ENCODE results near the gene HIGD2B.
"Not testable (repeated sequence)": the region's sequence is repeated elsewhere in the genome, so short reads cannot be mapped to it uniquely, and the experiment has no call there.

HIGD2B gene

DNA sequence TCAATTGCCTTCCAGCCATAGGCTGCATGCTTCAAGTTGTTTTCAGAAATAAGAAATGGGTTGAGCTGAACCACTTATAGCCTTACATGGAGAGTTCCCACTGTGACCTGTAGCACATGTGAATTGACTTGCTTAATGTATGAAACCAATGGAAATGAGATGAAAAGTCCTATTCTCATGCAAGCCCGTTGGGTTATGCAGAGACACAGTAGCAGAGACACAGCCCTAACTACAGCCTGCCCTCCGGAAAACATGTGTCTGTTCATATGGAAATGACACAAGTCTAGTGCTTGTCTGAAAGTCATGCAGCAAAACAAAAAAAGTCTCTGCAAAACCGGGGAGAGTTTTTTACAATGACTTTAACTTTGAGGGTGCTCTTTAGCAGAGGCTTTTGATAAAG, 14.5 kb downstream of the HIGD2B start:
- H3K4me3 ChIP-seq (ENCODE audit: low read depth, low read length): no peak overlapping the region
- TF ChIP-seq, protein P1, sequence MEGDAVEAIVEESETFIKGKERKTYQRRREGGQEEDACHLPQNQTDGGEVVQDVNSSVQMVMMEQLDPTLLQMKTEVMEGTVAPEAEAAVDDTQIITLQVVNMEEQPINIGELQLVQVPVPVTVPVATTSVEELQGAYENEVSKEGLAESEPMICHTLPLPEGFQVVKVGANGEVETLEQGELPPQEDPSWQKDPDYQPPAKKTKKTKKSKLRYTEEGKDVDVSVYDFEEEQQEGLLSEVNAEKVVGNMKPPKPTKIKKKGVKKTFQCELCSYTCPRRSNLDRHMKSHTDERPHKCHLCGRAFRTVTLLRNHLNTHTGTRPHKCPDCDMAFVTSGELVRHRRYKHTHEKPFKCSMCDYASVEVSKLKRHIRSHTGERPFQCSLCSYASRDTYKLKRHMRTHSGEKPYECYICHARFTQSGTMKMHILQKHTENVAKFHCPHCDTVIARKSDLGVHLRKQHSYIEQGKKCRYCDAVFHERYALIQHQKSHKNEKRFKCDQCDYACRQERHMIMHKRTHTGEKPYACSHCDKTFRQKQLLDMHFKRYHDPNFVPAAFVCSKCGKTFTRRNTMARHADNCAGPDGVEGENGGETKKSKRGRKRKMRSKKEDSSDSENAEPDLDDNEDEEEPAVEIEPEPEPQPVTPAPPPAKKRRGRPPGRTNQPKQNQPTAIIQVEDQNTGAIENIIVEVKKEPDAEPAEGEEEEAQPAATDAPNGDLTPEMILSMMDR (conservative IDR thresholded peaks at IDR 0.05; ENCODE audit: low read depth, low read length): no peak
- DNase-seq (ENCODE audit: low read depth): no peak

DNA sequence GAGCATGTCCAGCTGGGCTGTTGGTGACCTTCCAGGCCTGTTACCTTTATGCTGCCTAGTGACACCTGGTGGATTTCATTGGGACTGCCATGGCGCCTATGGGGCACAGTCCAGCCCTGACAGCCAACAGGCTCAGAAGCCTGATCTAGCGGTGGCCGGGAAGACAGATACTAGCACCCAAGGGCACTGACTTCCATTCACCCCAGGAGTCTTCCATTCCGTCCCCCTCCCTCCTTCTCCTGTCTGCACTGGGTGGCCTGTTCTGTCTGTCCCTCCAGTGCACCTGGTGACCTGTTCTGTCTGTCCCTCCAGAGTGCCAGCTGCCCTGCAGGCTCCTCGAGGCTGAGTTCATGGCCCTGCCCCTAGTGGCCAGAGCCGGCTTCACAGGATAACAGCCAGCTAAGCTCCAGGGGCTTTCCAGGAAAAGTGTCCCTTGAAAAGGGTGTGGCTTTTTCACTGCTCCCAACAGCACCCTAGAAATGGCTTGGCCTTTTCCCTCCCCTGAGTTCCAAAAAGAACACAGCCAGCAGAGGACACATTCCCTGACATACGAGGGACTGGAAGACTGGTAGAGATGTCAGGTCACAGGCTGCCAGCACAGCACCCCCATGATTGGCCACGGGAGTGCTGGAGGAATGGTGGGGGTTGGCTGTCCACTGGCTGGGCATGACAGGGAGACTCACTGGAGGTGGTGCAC, 15.2 kb downstream of the HIGD2B start:
- DNase-seq (ENCODE audit: low read depth): peak; percentile 55
- not testable (repeated sequence) for H3K4me3 ChIP-seq (ENCODE audit: low read depth, low read length)
- TF ChIP-seq, protein P1 (conservative IDR thresholded peaks at IDR 0.05; ENCODE audit: low read depth, low read length): peak; percentile 72

DNA sequence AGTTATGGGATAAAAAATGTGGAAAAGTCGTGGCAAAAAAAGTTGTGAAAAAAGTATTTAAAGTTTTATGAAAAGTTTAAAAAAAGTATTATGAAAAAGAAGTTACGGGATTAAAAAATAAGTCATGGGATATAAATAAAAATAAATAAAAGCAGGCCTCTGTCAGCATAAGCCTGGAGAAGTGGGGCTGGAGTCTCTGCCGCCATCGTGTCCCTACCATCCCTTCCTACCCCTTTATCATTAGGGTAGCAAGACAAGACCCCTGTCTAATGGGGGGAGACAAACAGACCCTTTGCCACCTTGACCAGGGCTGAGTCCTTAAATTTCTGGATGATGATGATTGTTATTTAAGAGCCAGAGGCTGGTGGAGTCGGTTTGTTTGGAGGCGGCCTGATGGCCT, 16.2 kb downstream of the HIGD2B start:
- not testable (repeated sequence) for DNase-seq (ENCODE audit: low read depth)

DNA sequence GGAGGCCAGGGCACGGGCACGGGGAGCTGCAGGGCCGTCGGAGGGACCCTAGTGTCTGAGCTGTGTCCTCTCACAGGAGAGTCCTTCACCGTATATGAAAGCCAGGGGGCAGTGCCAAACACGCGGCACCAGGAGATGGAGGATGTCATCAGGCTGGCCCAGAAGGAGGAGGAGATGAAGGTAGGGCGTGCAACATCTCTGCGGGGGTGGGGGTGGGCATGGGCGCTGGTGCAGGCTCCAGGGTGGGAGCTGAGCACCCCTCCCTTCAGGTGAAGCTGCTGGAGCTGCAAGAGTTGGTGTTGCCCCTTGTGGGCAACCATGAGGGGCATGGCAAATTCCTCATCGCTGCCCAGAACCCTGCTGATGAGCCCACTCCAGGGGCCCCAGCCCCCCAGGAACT, 20.3 kb downstream of the HIGD2B start:
- not testable (repeated sequence) for DNase-seq (ENCODE audit: low read depth); H3K4me3 ChIP-seq (ENCODE audit: low read depth, low read length)

More for the DNA sequence above, 16.2 kb downstream of the HIGD2B start:
- H3K4me3 ChIP-seq (ENCODE audit: low read depth, low read length): not testable (repeated sequence)

DNA sequence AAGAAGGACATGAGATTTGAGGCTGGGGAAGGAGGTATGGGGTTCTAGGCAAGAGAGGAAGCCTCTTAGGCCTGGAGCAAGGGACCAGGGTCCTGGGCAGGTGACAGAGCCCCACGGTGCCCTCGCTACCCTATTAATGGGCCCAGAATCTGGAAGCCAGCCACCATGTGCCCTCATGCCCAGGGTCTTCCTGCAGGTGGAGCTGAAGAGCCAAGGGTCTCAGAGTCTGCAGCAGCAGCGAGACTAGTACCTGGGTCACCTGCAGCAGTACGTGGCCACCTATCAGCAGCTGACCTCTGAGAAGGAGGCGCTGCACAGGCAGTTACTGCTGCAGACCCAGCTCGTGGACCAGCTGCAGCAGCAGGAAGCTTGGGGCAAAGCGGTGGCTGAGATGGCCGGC, 22.1 kb downstream of the HIGD2B start:
- not testable (repeated sequence) for DNase-seq (ENCODE audit: low read depth); H3K4me3 ChIP-seq (ENCODE audit: low read depth, low read length)

DNA sequence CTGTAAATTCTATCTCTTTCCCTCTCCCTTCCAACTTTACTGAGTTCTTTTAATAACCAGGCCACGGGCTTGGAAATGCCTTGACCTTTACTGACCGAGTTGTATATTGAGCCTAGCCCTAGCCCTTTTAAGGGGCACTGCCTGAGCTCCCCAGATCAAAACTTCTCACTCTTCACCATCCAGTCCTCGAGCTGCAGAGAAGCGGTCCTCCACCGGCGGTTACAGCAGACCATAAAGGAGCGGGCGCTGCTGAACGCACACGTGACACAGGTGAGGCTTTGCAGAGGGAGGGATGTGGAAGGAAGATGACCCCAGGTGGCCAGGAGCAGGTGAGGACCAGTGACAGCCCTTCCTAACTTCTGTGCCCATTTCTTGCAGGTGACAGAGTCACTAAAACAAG, 24.9 kb downstream of the HIGD2B start:
- not testable (repeated sequence) for H3K4me3 ChIP-seq (ENCODE audit: low read depth, low read length); DNase-seq (ENCODE audit: low read depth)

DNA sequence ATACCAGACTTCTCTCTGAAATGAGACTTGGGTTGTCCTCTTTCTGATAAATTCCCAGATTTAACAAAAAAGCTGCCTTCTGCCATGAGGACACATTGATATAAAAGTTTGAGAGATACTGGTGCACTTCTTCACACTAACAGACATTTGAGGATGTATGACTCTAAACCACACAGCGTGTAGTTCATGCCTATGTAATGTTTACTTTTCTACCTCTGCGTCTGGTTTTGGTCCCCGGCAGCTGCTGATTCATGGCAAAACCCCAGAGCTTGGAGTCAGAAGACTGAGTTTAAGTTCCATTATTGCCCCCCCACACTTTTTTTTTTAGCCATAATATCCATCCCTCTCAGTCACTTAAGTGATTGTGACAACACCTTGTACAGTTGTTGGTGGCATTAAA, 30.0 kb downstream of the HIGD2B start:
- H3K4me3 ChIP-seq (ENCODE audit: low read depth, low read length); DNase-seq (ENCODE audit: low read depth): not testable (repeated sequence)

DNA sequence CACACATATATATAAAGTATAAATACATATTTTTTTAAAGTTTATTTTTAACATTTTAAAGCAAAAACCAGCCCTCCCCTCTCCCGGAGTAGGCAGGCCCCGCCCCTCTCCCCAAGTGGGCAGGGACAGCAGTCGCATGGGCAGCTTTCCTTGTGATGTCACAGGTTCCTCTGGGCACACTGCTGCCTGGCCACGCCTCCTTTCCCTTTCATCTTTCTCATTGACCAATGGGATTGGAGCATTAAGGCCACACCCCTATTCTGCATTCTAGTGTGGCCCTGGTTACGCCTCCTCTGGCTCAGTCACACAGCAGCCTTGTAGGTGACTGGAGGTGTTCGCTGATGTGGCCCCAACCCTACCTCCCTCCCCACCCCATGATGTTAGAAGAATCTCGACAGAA, 31.6 kb downstream of the HIGD2B start, which contains the start of gene GOLGA6B:
GOLGA6B (plus strand) TSS at position 301 of the 400 bp plus-strand sequence; CDS start at position 342, 41 bp downstream.
- not testable (repeated sequence) for H3K4me3 ChIP-seq (ENCODE audit: low read depth, low read length); DNase-seq (ENCODE audit: low read depth)

DNA sequence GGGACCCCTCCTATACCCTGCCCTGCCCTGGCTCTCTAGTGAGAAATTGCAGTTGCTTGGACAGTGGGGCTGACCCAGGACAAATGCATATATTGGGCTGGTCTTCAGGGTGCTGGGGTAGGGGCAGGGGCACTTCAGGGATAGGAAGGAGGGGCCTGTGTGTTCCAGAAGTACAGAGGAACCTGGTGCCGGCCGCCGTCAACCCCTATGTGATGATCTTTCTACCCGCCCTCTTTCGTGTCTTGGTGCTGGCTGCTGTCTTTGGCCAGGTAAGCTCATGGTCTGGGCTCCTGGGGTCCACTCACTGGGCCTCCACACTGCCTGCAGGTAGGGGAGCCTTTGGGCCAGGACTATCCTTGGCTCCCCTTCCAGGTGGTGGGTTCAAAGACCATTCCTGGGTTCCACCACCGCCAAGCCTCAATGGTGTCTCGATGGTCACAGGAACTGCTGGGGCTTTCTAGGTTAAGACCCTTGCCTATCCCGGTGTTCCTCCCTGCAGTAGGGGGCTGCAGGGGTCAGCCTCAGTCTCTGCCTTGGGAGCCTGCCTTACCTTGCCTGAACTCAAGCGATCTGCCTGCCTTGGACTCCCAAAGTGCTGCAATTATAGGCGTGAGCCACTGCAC, 37.2 kb downstream of the HIGD2B start:
- H3K4me3 ChIP-seq (ENCODE audit: low read depth, low read length); DNase-seq (ENCODE audit: low read depth): not testable (repeated sequence)

DNA sequence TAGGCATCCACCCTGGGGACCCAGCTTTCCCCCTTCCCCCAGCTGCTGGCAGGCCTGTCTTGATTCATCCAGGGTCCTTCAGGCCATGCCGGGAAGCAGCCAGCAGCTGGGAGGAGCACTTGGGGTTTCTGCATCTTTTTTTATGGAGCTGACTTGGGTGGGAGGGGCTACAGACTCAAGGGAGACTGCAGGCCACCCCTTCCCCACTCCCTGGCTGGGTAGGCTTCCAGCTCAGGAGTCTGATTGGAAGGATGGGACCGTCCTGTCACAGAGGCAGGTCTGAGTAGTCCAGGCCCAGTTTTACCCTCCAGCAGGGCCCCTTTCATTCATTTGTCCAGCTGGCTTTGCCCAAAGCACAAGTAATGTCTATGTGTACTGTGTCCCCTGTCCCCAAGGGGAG, 43.7 kb downstream of the HIGD2B start:
- not testable (repeated sequence) for H3K4me3 ChIP-seq (ENCODE audit: low read depth, low read length); DNase-seq (ENCODE audit: low read depth)

DNA sequence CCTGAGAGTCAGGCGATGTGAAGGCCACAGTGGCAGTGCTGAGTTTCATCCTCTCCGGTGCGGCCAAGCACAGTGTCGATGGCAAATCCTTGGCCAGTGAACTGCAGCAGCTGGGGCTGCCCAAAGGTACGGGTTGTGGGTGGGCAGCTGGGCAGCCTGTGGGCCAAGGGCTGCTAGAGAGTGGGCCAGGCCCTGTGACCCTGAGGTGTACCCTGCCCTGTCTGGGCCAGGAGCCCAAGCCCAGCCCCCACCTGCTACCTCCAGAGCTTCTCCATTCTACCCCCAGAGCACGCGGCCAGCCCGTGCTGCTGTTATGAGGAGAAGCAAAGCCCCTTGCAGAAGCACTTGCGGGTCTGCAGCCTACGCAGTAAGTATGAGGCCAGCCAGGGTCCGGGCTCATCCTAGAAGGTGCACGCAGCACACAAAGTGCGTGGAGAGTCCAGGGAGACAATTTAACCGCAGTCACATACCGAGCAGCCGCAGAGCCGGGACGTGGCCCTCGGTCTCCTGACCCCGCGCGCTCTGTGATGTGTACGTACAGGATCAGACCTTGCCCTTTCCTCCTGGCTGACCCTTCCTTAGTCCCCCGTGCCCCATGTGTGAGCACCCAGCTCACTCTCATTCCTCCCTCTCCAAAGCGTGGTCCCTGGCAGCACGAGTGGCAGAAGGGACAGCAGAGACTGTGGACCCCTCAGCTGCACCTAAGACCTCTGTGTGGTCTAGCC, 46.1 kb downstream of the HIGD2B start:
- H3K4me3 ChIP-seq (ENCODE audit: low read depth, low read length); DNase-seq (ENCODE audit: low read depth): not testable (repeated sequence)

DNA sequence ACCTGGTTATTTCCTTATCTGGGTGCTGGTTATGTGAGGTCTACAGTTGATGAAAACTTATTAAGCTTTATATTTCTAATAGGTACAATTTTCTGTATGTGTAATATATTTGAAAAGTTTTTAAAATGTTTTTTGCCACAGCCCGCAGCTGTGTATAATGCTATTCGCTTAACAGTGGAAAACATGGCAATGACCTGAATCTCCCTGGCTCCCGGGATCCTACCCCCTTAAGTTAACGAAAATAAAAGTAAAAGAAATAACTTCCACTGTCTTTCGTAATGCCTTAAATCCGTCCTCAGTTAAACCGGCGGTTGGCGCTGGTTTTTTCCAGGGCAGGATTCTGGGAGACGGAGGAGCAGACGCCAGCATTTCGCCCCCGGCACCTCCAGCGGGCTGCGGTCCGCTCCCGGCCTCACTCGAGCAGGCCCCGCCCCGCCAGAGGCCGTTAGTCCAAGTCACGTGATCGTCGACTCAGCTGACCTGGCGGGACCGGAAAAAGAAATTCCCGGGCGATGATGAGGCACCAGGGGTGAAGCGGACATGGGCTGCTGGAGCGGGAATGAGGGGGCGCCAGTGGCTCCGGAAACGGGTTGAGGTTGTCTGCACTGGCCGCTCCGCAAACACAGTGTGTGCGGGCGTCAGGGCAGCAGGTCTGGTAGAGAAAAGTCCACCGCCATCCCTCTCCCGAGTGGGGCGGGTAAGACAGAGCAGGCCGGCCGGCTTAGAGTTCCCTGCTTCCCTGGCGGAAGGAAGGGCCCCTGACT, 49.3 kb downstream of the HIGD2B start:
- H3K4me3 ChIP-seq (ENCODE audit: low read depth, low read length): peak overlapping the region; percentile 51

DNA sequence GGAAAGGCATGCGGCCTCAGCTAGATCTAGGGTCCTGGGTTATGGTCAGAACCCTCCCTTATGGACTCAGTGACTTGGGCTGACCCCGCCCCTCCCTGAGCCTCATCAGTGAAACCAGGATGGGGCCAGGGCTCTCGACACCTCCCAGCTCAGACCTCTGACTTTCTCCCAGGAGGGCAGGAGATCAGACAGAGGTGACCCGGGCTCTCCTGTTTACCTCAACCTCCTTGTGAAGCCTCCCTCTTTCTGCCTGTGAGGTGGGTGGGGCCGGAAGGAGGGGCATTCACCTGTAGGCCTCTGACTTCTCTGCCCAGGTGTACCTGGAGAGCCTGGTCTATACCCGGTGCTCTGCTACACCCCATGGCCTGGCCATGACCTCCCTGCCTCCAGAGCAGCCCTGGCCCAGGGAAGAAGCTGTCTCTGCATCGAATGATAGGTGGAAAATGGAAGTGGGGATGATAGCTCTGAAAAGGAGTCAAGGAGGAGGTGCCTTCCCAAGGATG, 56.9 kb downstream of the HIGD2B start:
- not testable (repeated sequence) for H3K4me3 ChIP-seq (ENCODE audit: low read depth, low read length); DNase-seq (ENCODE audit: low read depth)

More for the DNA sequence above, 49.3 kb downstream of the HIGD2B start:
- peak; percentile 75 for DNase-seq (ENCODE audit: low read depth)
